ENCODE data around the gene RGS7BP. TPM values are rescaled to one million over a fixed set of nuclear protein-coding genes. Genes with fewer than 3 reads are reported as not detected.

The RGS7BP gene
- total RNA-seq, 1 donor, result 0.36 TPM

DNA sequence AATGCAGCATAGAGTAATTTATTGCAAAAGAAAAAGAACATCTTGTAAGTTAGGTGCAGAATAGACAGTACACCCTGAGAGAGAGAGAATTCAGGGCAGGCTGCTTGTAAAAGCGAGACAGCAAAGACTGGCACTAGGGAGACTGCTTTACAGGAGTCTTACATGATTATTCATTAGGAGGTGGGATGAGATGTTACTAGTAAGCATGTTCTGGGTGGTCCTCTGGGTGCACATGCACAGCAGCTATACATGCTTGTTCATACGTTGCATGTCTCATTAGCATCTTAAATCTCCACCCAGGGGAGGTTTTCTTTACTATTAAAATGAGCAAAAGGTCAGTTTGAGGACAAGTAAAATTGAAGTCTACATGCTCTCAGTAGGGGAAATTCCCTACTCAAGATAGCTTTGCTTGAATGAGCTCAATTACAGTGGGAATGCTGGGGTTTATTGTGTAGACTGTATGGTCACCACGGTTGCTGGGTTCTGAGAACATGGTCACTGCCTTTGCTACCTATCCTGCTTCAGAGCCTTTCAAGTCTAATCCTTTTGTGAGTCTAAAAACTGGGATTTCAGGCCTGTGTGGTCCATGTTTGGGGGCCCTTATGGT is 60.6 kb downstream of the RGS7BP start:
- Histone ChIP-seq H2AFZ (ENCODE audit: low read length) (no peak overlapping the region), H3K4me2 (ENCODE audit: insufficient read depth, low read length) (no peak overlapping the region), H3K79me2 (ENCODE audit: insufficient read depth, low read length) (no peaks in the 10 kb centered on the region), H3K27ac (ENCODE audit: low read depth, low read length) (no peak overlapping the region), H4K20me1 (ENCODE audit: insufficient read depth, low read length) (no peaks in the 10 kb centered on the region), H3K4me3 (ENCODE audit: insufficient read depth, low read length) (no peak overlapping the region), H3K27me3 (ENCODE audit: insufficient read depth, low read length) (no peaks in the 10 kb centered on the region), H3K36me3 (ENCODE audit: insufficient read depth, low read length) (no peaks in the 10 kb centered on the region), H3K9me3 (ENCODE audit: low read depth, low read length) (no peaks in the 10 kb centered on the region), H3K4me1 (ENCODE audit: insufficient read depth, low read length) (no peaks in the 10 kb centered on the region)
- TF ChIP-seq, protein P1, sequence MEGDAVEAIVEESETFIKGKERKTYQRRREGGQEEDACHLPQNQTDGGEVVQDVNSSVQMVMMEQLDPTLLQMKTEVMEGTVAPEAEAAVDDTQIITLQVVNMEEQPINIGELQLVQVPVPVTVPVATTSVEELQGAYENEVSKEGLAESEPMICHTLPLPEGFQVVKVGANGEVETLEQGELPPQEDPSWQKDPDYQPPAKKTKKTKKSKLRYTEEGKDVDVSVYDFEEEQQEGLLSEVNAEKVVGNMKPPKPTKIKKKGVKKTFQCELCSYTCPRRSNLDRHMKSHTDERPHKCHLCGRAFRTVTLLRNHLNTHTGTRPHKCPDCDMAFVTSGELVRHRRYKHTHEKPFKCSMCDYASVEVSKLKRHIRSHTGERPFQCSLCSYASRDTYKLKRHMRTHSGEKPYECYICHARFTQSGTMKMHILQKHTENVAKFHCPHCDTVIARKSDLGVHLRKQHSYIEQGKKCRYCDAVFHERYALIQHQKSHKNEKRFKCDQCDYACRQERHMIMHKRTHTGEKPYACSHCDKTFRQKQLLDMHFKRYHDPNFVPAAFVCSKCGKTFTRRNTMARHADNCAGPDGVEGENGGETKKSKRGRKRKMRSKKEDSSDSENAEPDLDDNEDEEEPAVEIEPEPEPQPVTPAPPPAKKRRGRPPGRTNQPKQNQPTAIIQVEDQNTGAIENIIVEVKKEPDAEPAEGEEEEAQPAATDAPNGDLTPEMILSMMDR (IDR thresholded peaks at IDR 0.05; ENCODE audit: extremely low read depth, low read depth, low read length), result no peak
- DNase-seq (ENCODE audit: insufficient read length, low spot score, missing footprints), result no peak

DNA sequence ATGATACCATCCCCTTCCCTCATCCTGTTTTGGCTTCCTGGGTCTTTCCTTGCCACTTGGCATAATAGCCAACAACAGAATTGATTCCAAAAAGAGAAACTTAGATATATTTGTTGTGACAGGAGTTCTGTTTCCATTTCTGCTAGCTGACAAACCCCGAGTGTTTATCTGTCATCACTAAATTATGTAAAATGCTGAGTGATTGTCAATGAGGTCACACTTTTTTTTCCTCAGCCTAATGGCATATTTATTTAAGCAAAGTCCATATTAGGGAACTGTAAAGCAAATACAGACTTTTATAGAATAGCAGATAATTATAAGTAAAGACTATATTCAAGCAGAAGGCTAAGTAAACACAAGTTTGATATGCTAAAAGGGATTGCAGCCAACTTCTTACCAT is 64.0 kb downstream of the RGS7BP start:
- H3K4me1 ChIP-seq (ENCODE audit: insufficient read depth, low read length), result no peaks in the 10 kb centered on the region

DNA sequence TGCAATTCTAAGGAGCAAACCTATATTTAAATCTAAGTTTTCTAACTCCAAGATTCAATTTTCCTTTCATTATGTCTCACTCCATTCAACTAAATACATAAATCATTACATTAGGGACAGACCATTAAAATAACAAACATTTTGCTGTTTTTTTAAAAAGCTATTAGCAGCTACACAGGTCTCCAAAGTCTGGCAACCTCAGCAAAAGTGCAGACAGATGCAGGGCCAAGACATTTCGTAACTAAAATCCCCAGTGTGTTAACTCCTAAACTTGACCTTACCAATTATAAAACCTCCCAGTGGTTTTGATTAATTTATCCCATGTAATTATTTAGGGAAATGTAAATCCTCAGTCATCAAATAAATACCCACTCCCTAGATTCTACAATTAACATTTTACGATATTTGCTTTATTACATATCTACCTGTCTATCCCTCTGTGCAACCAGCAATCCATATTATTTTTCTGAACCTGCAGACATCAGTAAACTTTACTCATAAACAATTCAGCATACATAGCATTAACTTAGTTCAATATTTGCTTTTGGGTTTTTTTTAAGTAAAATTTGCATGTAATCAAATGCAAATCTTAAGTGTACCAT is 64.7 kb downstream of the RGS7BP start:
- no peaks in the 10 kb centered on the region for H3K9me3 ChIP-seq (ENCODE audit: low read depth, low read length)
- DNase-seq (ENCODE audit: insufficient read length, low spot score, missing footprints), result no peak
- H3K4me3 ChIP-seq (ENCODE audit: insufficient read depth, low read length), result no peak overlapping the region
- TF ChIP-seq, protein P1 (IDR thresholded peaks at IDR 0.05; ENCODE audit: extremely low read depth, low read depth, low read length), result no peak
- H2AFZ ChIP-seq (ENCODE audit: low read length), result no peak overlapping the region
- no peaks in the 10 kb centered on the region for H3K4me1 ChIP-seq (ENCODE audit: insufficient read depth, low read length)
- no peaks in the 10 kb centered on the region for H3K36me3 ChIP-seq (ENCODE audit: insufficient read depth, low read length)
- H3K4me2 ChIP-seq (ENCODE audit: insufficient read depth, low read length), result no peak overlapping the region
- H3K27ac ChIP-seq (ENCODE audit: low read depth, low read length), result no peak overlapping the region
- no peaks in the 10 kb centered on the region for H3K27me3 ChIP-seq (ENCODE audit: insufficient read depth, low read length)
- no peaks in the 10 kb centered on the region for H3K79me2 ChIP-seq (ENCODE audit: insufficient read depth, low read length)
- no peaks in the 10 kb centered on the region for H4K20me1 ChIP-seq (ENCODE audit: insufficient read depth, low read length)

More for the DNA sequence above, 64.0 kb downstream of the RGS7BP start:
- H3K27ac ChIP-seq (ENCODE audit: low read depth, low read length), result no peak overlapping the region
- H3K79me2 ChIP-seq (ENCODE audit: insufficient read depth, low read length), result no peaks in the 10 kb centered on the region
- no peaks in the 10 kb centered on the region for H3K27me3 ChIP-seq (ENCODE audit: insufficient read depth, low read length)
- TF ChIP-seq, protein P1 (IDR thresholded peaks at IDR 0.05; ENCODE audit: extremely low read depth, low read depth, low read length), result no peak
- H3K9me3 ChIP-seq (ENCODE audit: low read depth, low read length), result no peaks in the 10 kb centered on the region
- no peak overlapping the region for H2AFZ ChIP-seq (ENCODE audit: low read length)
- no peaks in the 10 kb centered on the region for H4K20me1 ChIP-seq (ENCODE audit: insufficient read depth, low read length)
- DNase-seq (ENCODE audit: insufficient read length, low spot score, missing footprints), result no peak
- no peaks in the 10 kb centered on the region for H3K36me3 ChIP-seq (ENCODE audit: insufficient read depth, low read length)
- H3K4me2 ChIP-seq (ENCODE audit: insufficient read depth, low read length), result no peak overlapping the region
- H3K4me3 ChIP-seq (ENCODE audit: insufficient read depth, low read length), result no peak overlapping the region

DNA sequence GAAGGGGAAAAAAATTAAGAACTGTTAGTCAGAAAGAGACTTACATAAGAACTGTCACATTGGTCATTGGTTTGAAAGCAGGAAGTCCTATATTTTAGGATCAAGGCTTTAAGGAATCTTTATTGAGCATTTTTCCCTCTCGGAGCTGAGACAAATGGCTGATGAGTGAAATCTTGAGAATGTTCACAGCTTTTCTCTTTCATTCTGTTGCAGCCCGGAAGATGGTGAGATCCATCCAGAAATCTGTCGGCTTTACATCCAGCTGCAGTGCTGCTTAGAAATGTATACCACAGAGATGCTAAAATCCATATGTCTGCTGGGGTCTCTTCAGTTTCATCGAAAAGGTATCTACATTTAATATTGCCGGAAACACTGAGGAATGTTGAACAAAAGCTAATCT is 69.7 kb downstream of the RGS7BP start:
- H4K20me1 ChIP-seq (ENCODE audit: insufficient read depth, low read length), result no peaks in the 10 kb centered on the region
- no peaks in the 10 kb centered on the region for H3K9me3 ChIP-seq (ENCODE audit: low read depth, low read length)
- H2AFZ ChIP-seq (ENCODE audit: low read length), result no peak overlapping the region
- H3K27me3 ChIP-seq (ENCODE audit: insufficient read depth, low read length), result no peaks in the 10 kb centered on the region
- H3K36me3 ChIP-seq (ENCODE audit: insufficient read depth, low read length), result no peaks in the 10 kb centered on the region
- TF ChIP-seq, protein P1 (IDR thresholded peaks at IDR 0.05; ENCODE audit: extremely low read depth, low read depth, low read length), result no peak
- H3K4me3 ChIP-seq (ENCODE audit: insufficient read depth, low read length), result no peak overlapping the region
- no peaks in the 10 kb centered on the region for H3K79me2 ChIP-seq (ENCODE audit: insufficient read depth, low read length)
- no peaks in the 10 kb centered on the region for H3K4me1 ChIP-seq (ENCODE audit: insufficient read depth, low read length)
- no peak overlapping the region for H3K4me2 ChIP-seq (ENCODE audit: insufficient read depth, low read length)
- H3K27ac ChIP-seq (ENCODE audit: low read depth, low read length), result no peak overlapping the region
- no peak for DNase-seq (ENCODE audit: insufficient read length, low spot score, missing footprints)
